Measurements from ENCODE around the gene SEC14L5.

- TF ChIP-seq CTCF (IDR thresholded peaks at IDR 0.05): no peak
- no peak for TF ChIP-seq EZH2 (IDR thresholded peaks at IDR 0.05)
Observed at GRCh38 chr16:4970010-4970409, 11.9 kb downstream of the SEC14L5 start.

All from neural progenitor cell (in vitro differentiated cells).